Progenitor cell of endocrine pancreas (in vitro differentiated cells): ENCODE results near the gene KCNC1. TPM values are rescaled to one million over a fixed set of nuclear protein-coding genes. Genes with fewer than 3 reads are reported as not detected.

ENCODE experiments used
- DNase-seq: peaks from one replicate; pipeline ENCODE4 v3.0.0; 2021; ENCODE audit warnings: low spot score; ENCODE audit not compliant: unreplicated experiment
- H3K27ac Mint-ChIP-seq: 2 replicates; pipeline ENCODE4 v1.8.0; 2021; ENCODE audit warnings: mild to moderate bottlenecking, moderate library complexity, mixed read lengths
- H3K27me3 Mint-ChIP-seq: 2 replicates; pipeline ENCODE4 v1.8.0; 2021; ENCODE audit warnings: mixed read lengths
- H3K36me3 Mint-ChIP-seq: 2 replicates; pipeline ENCODE4 v1.8.0; 2022; ENCODE audit warnings: mixed read lengths; ENCODE audit not compliant: insufficient read depth
- H3K4me1 Mint-ChIP-seq: 2 replicates; pipeline ENCODE4 v1.8.0; 2021; ENCODE audit warnings: low read depth, mixed read lengths
- H3K4me3 Mint-ChIP-seq: 2 replicates; pipeline ENCODE4 v1.8.0; 2021; ENCODE audit warnings: low read depth, mild to moderate bottlenecking, moderate library complexity, mixed read lengths
- H3K9me3 Mint-ChIP-seq: 2 replicates; pipeline ENCODE4 v1.8.0; 2021; ENCODE audit warnings: low read depth, mixed read lengths
- total RNA-seq: library from RNA; stranded (reverse); gene quantifications from 2 replicates; pipeline ENCODE4 v1.2.1, GENCODE V29; 2021
- TF ChIP-seq, protein P1 (sequence below): fragments of 200-600 bp; sonication (generic); IDR thresholded peaks from one replicate; pipeline ENCODE4 v1.5.0; 2021; ENCODE audit warnings: antibody characterized with exemption, mild to moderate bottlenecking; ENCODE audit not compliant: unreplicated experiment

The KCNC1 gene
- total RNA-seq, 1 donor from 2014 or later, result 0.67 TPM

DNA sequence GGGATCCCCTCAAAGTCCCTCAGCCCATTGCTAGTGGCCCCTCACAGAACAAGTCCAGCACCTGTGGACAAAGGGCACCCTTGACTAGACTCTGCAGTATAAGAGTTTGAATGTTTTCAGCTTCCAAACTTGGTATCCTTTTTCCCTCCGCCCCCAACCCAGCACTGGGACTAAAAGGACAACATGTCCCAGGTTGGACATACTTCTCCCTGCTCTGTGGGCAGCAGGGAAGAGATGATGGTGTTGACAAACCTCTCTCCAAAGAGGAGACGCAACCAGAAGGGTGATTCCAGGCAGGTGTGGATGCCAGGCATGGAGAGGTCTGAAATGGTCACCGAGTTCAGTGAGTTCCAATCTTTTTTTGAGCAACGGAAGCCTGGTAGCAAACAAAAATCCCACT lies 19.7 kb upstream of the KCNC1 start:
- TF ChIP-seq, protein P1, sequence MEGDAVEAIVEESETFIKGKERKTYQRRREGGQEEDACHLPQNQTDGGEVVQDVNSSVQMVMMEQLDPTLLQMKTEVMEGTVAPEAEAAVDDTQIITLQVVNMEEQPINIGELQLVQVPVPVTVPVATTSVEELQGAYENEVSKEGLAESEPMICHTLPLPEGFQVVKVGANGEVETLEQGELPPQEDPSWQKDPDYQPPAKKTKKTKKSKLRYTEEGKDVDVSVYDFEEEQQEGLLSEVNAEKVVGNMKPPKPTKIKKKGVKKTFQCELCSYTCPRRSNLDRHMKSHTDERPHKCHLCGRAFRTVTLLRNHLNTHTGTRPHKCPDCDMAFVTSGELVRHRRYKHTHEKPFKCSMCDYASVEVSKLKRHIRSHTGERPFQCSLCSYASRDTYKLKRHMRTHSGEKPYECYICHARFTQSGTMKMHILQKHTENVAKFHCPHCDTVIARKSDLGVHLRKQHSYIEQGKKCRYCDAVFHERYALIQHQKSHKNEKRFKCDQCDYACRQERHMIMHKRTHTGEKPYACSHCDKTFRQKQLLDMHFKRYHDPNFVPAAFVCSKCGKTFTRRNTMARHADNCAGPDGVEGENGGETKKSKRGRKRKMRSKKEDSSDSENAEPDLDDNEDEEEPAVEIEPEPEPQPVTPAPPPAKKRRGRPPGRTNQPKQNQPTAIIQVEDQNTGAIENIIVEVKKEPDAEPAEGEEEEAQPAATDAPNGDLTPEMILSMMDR, result no peak
- Mint-ChIP-seq H3K9me3 (no peaks in the 10 kb centered on the region), H3K4me3 (no peak overlapping the region)

DNA sequence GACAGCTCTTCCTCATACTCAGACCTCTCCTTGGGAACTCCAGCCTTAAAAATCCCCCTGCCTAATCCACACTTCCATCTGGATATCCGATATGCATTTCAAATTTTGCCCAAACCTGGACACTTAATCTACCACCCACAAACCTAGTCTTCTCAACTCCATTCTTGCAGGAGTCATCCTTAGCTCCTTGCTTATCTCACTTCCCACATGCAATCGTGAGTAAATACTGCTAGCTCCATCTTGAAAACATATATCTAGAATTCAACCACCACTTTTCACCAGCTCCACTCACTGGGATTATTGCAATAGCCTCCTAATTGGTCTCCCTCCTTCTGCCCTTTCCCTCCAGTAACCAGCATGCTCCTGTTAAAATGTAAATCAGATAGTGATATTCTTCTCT lies 17.8 kb upstream of the KCNC1 start:
- Mint-ChIP-seq H3K4me1 (peaks cover 2% of the 10 kb centered on the region), H3K27ac (no peak overlapping the region), H3K36me3 (no peaks in the 10 kb centered on the region), H3K4me3 (no peak overlapping the region), H3K27me3 (peaks cover 26% of the 10 kb centered on the region), H3K9me3 (no peaks in the 10 kb centered on the region)
- TF ChIP-seq, protein P1, result no peak
- no peak for DNase-seq

More for the DNA sequence above, 19.7 kb upstream of the KCNC1 start:
- Mint-ChIP-seq H3K36me3 (no peaks in the 10 kb centered on the region), H3K27me3 (peaks cover 15% of the 10 kb centered on the region), H3K27ac (no peak overlapping the region), H3K4me1 (peaks cover 2% of the 10 kb centered on the region)
- no peak for DNase-seq

DNA sequence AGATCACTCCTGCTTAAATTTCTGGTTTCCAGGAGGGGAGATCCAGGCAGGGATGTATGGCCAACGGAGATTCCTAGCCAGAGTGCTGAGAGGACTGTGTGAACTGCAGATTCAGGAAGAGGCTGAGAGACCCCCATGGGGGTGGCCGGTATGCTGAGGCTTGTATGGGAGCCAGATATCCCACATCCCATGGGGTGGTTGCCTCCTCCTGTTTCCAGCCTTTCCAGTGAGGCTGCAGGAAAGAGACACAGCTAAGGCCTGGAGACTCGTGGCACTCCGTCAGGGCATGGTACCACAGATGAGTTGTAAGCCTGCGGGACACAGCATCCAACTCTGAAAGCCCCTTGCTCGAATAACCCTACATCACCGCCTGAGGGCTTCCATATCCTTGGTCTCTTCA lies 16.6 kb upstream of the KCNC1 start:
- Mint-ChIP-seq H3K4me3 (no peak overlapping the region), H3K36me3 (no peaks in the 10 kb centered on the region), H3K27me3 (peaks cover 38% of the 10 kb centered on the region), H3K27ac (no peak overlapping the region), H3K4me1 (peaks cover 2% of the 10 kb centered on the region), H3K9me3 (no peaks in the 10 kb centered on the region)
- TF ChIP-seq, protein P1, result no peak
- DNase-seq, result no peak

DNA sequence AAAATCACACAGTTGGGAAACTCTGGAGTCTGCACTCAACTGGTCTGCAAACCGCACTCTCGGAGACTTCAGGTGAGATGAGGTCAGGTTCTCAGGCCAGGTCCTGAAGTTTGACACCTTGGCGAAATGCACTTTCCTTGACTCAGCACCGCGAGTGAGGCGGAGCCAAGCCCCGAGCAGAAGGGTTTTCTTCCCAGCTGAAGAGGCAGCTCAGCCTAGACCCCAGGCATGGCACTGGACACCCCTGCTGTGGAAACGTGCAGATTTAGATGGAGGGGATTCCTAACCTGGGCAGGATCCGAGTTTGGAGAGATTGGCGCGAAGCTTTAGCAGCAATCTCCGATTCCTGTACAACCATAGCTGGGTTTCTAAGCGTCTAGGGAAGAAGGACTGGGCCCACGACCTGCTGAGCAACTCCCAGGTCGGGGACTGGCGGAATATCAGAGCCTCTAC lies 16.0 kb upstream of the KCNC1 start:
- no peak for DNase-seq
- H3K27ac Mint-ChIP-seq, result no peak overlapping the region

DNA sequence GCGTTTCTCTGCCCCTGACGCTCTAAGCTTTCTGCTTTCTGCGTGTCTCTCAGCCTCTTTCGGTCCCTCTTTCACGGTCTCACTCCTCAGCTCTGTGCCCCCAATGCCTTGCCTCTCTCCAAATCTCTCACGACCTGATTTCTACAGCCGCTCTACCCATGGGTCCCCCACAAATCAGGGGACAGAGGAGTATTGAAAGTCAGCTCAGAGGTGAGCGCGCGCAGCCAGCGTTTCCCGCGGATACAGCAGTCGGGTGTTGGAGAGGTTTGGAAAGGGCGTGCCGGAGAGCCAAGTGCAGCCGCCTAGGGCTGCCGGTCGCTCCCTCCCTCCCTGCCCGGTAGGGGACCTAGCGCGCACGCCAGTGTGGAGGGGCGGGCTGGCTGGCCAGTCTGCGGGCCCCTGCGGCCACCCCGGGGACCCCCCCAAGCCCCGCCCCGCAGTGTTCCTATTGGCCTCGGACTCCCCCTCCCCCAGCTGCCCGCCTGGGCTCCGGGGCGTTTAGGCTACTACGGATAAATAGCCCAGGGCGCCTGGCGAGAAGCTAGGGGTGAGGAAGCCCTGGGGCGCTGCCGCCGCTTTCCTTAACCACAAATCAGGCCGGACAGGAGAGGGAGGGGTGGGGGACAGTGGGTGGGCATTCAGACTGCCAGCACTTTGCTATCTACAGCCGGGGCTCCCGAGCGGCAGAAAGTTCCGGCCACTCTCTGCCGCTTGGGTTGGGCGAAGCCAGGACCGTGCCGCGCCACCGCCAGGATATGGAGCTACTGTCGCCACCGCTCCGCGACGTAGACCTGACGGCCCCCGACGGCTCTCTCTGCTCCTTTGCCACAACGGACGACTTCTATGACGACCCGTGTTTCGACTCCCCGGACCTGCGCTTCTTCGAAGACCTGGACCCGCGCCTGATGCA lies 15.3 kb upstream of the KCNC1 start, which contains the start of gene MYOD1:
Gene MYOD1 (plus strand): TSS at position 544 of the 910 bp plus-strand sequence. CDS start 212 bp downstream, at position 756.
- no peaks in the 10 kb centered on the region for H3K9me3 Mint-ChIP-seq
- H3K4me3 Mint-ChIP-seq, result peak within 1 kb of the TSS; percentile 17
- H3K27me3 Mint-ChIP-seq, result peaks cover 39% of the 10 kb centered on the region
- TF ChIP-seq, protein P1, result peak; percentile 17
- no peak within 1 kb of the TSS for H3K27ac Mint-ChIP-seq
- no peak for DNase-seq
- peaks cover 2% of the 10 kb centered on the region for H3K4me1 Mint-ChIP-seq
- H3K36me3 Mint-ChIP-seq, result no peaks in the 10 kb centered on the region

More for the DNA sequence above, 16.0 kb upstream of the KCNC1 start:
- Mint-ChIP-seq H3K4me3 (no peak overlapping the region), H3K27me3 (peaks cover 38% of the 10 kb centered on the region), H3K9me3 (no peaks in the 10 kb centered on the region), H3K36me3 (no peaks in the 10 kb centered on the region), H3K4me1 (peaks cover 2% of the 10 kb centered on the region)
- TF ChIP-seq, protein P1, result no peak
